Measurements from ENCODE around the gene ROMO1. TPM values are rescaled to one million over a fixed set of nuclear protein-coding genes. Genes with fewer than 3 reads are reported as not detected.
"Not testable (repeated sequence)": the region's sequence is repeated elsewhere in the genome, so short reads cannot be mapped to it uniquely, and the experiment has no call there.

ROMO1 gene
- total RNA-seq, 1 donor: 143 TPM

GRCh38 chr20:35674921-35675320 lies 24.3 kb upstream of the ROMO1 start:
- no peak for TF ChIP-seq CTCF (IDR thresholded peaks at IDR 0.05; ENCODE audit: insufficient read depth, low read depth, low read length)
- H3K4me3 ChIP-seq (ENCODE audit: low read depth, low read length): no peak overlapping the region
- DNase-seq (ENCODE audit: low read depth): no peak

- DNase-seq (ENCODE audit: low read depth): no peak
- H3K4me3 ChIP-seq (ENCODE audit: low read depth, low read length): no peak overlapping the region
- TF ChIP-seq CTCF (IDR thresholded peaks at IDR 0.05; ENCODE audit: insufficient read depth, low read depth, low read length): no peak
Measured at GRCh38 chr20:35680452-35681183, 18.6 kb upstream of the ROMO1 start.

- no peak for TF ChIP-seq CTCF (IDR thresholded peaks at IDR 0.05; ENCODE audit: insufficient read depth, low read depth, low read length)
- DNase-seq (ENCODE audit: low read depth): peak; percentile 62
- H3K4me3 ChIP-seq (ENCODE audit: low read depth, low read length): no peak overlapping the region
Measured at GRCh38 chr20:35681960-35682359, 17.2 kb upstream of the ROMO1 start.

GRCh38 chr20:35685368-35685767 lies 13.8 kb upstream of the ROMO1 start:
- H3K4me3 ChIP-seq (ENCODE audit: low read depth, low read length); DNase-seq (ENCODE audit: low read depth): not testable (repeated sequence)

- H3K4me3 ChIP-seq (ENCODE audit: low read depth, low read length); DNase-seq (ENCODE audit: low read depth): not testable (repeated sequence)
- TF ChIP-seq CTCF (IDR thresholded peaks at IDR 0.05; ENCODE audit: insufficient read depth, low read depth, low read length): peak; percentile 31
Measured at GRCh38 chr20:35686872-35687271, 12.3 kb upstream of the ROMO1 start.

- DNase-seq (ENCODE audit: low read depth): no peak
- TF ChIP-seq CTCF (IDR thresholded peaks at IDR 0.05; ENCODE audit: insufficient read depth, low read depth, low read length): no peak
- no peak overlapping the region for H3K4me3 ChIP-seq (ENCODE audit: low read depth, low read length)
Measured at GRCh38 chr20:35690265-35690664, 8.9 kb upstream of the ROMO1 start.

GRCh38 chr20:35695245-35695749 lies 3.9 kb upstream of the ROMO1 start:
- H3K4me3 ChIP-seq (ENCODE audit: low read depth, low read length): no peak overlapping the region
- DNase-seq (ENCODE audit: low read depth): no peak
- no peak for TF ChIP-seq CTCF (IDR thresholded peaks at IDR 0.05; ENCODE audit: insufficient read depth, low read depth, low read length)

All from fibroblast of villous mesenchyme (primary cell).